ENCODE results near the gene ZNF385A. TPM values are rescaled to one million over a fixed set of nuclear protein-coding genes. Genes with fewer than 3 reads are reported as not detected.
A peak's percentile ranks its signal among the peaks of the same experiment; 100 is the strongest.

ZNF385A gene
- total and polyA plus RNA-seq, 2 of the 8 experiments (the other 6 are each of a cell fraction or from before 2014, with no cell fraction given) = 5.2 to 14.3 TPM

- H2BK15ac ChIP-seq (ENCODE audit: low read length) = no peak overlapping the region
- H3K36me3 ChIP-seq (ENCODE audit: control insufficient read depth in 2 of 4, insufficient read depth in 4 of 4, low read length in 3 of 4) = no peaks in the 10 kb centered on the region; a peak in 1 of 8 replicates
- no peak overlapping the region for H2AFZ ChIP-seq (ENCODE audit: low read length)
- peaks cover 0 to 3% of the 10 kb centered on the region in 2 experiments for H4K20me1 ChIP-seq (replicated peaks in 1 of 2; ENCODE audit: control insufficient read depth in 1 of 2, insufficient read depth in 2 of 2, low read length in 2 of 2)
- CTCF ChIA-PET (ENCODE audit: partially characterized antibody) = interaction anchor here (1.0 to 34.6 kb wide), 13 partner anchors 8 to 136 kb away, joined by 3 to 618 read pairs (median 4); partner anchors contain the start of gene NFE2
- POLR2A ChIA-PET (ENCODE audit: partially characterized antibody) = interaction anchor here (1.0 to 16.2 kb wide), 7 partner anchors 22 to 75 kb away, joined by 3 to 166 read pairs (median 74); partner anchors contain the start of genes CBX5 and HNRNPA1
- H3K18ac ChIP-seq (ENCODE audit: extremely low read depth, low read length) = no peak overlapping the region
- no peak overlapping the region for H2BK5ac ChIP-seq (ENCODE audit: low read depth, low read length)
- peaks cover 4% of the 10 kb centered on the region; the same call in 1 of the 2 replicates for H3K23me2 ChIP-seq (ENCODE audit: low read depth, low read length)
- peaks cover 0 to 9% (median 3%) of the 10 kb centered on the region in 4 experiments; a peak in 2 of 7 replicates for H3K4me1 ChIP-seq (replicated peaks in 1 of 4; ENCODE audit: control insufficient read depth in 3 of 4, insufficient read depth in 4 of 4, low read length in 3 of 4)
- no peak overlapping the region for H4K8ac ChIP-seq (ENCODE audit: extremely low read depth, insufficient read depth, low read length)
- FAIRE-seq (no peak), DNase-seq (ENCODE audit: low read depth in 1 of 2, low spot score in 2 of 2) (peak in 1 of 2 experiments; percentile 25)
- no peak overlapping the region for H4K5ac ChIP-seq (ENCODE audit: insufficient read length, low read depth, low read length)
- H3K4ac ChIP-seq (replicated peaks; ENCODE audit: insufficient read length, low read depth, low read length) = no peak overlapping the region
- peaks cover 0 to 5% of the 10 kb centered on the region in 2 experiments; a peak in 2 of 4 replicates for H3K79me2 ChIP-seq (ENCODE audit: control insufficient read depth in 1 of 2, insufficient read depth in 2 of 2, low read length in 2 of 2)
- H3K23ac ChIP-seq (ENCODE audit: insufficient read length) = no peak overlapping the region
- H3K9ac ChIP-seq (replicated peaks in 1 of 4; ENCODE audit: extremely low read depth in 1 of 4, low read depth in 3 of 4, low read length in 3 of 4) = no peak overlapping the region
- 87% methylated on average over 5 of the region's 5 CpGs; no CpG with 5 or more reads in 1 of the 2 experiments for WGBS, 2 experiments (ENCODE audit: extremely low coverage in 1 of 2, insufficient coverage in 1 of 2, insufficient read length in 1 of 2, insufficient replicate concordance in 2 of 2, low coverage in 1 of 2, low lambda C conversion rate in 2 of 2, missing lambda C conversion rate in 1 of 2)
- no peak overlapping the region for H3K4me3 ChIP-seq (ENCODE audit: extremely low read depth in 1 of 4, insufficient read depth in 2 of 4, low read depth in 3 of 4, low read length in 4 of 4)
- no peaks in the 10 kb centered on the region for H3K27me3 ChIP-seq (replicated peaks in 1 of 4; ENCODE audit: control insufficient read depth in 3 of 4, extremely low read depth in 1 of 4, insufficient read depth in 3 of 4, low read length in 3 of 4)
- no peak overlapping the region for H3K27ac ChIP-seq (ENCODE audit: low read depth, low read length)
- no peak overlapping the region for H2AK5ac ChIP-seq (ENCODE audit: low read depth, low read length)
- no peak overlapping the region for H3K14ac ChIP-seq (ENCODE audit: insufficient read length)
- no peak overlapping the region for H3K56ac ChIP-seq (replicated peaks; ENCODE audit: insufficient read length, low read depth, low read length)
- H4K91ac ChIP-seq (replicated peaks; ENCODE audit: insufficient read length, low read length) = no peak overlapping the region
- no peak overlapping the region for H2BK12ac ChIP-seq (ENCODE audit: low read depth, low read length)
- peaks cover 3% of the 10 kb centered on the region; the same call in 1 of the 2 replicates for H3K79me1 ChIP-seq (ENCODE audit: low read depth, low read length)
- H3K9me3 ChIP-seq (ENCODE audit: insufficient read depth in 2 of 2, low read depth in 1 of 2, low read length in 1 of 2) = no peaks in the 10 kb centered on the region
- no peak overlapping the region for H2BK20ac ChIP-seq (ENCODE audit: low read length)
- H3K4me2 ChIP-seq (ENCODE audit: insufficient read depth in 1 of 2, low read depth in 2 of 2, low read length in 2 of 2) = no peak overlapping the region
- no peak overlapping the region for H2BK120ac ChIP-seq (replicated peaks; ENCODE audit: low read depth, low read length)
- TF ChIP-seq BRCA1 (IDR thresholded peaks at IDR 0.05; ENCODE audit: low read depth, low read length) = no peak
These were observed 54.8 kb downstream of the ZNF385A start for GRCh38 chr12:54329759-54330158.
